ENCODE measurements around the gene CYSTM1. TPM values are rescaled to one million over a fixed set of nuclear protein-coding genes. Genes with fewer than 3 reads are reported as not detected.

The CYSTM1 gene
- total and polyA plus RNA-seq, 2 donors (not counting 1 experiment from before 2014, with no cell fraction given) = 6.2 to 17.0 TPM

DNA sequence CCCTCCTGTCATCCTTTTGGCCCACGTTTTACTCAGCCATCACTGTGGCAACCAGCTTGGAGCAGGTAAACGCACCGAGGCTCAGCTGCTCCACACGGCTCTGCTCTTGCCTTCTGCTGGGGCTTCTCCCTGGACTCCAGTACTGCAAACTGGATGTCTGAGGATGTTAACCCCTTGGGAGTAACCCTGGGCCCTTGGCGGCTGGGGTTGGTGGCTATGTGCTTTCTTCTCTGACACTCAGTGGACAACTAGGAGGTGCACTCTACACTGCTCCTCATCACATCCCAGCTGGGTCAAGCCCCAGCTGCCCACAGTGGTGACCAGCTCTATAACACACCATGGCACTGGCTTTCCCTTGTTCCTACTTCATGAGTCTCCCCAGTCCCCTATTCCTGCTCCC is 12.2 kb upstream of the CYSTM1 start:
- Mint-ChIP-seq H3K27ac (no peak overlapping the region), H3K27me3 (peaks cover 3% of the 10 kb centered on the region), H3K4me1 (no peaks in the 10 kb centered on the region), H3K9me3 (ENCODE audit: insufficient read depth) (no peaks in the 10 kb centered on the region), H3K4me3 (no peak overlapping the region)
- intact Hi-C loops (cut with micrococcal nuclease) = no loop called here
- ATAC-seq (ENCODE audit: low read depth) = no peak
- Histone ChIP-seq H3K4me1 (ENCODE audit: control insufficient read depth in 2 of 2, insufficient read depth in 2 of 2, low read length in 2 of 2) (no peaks in the 10 kb centered on the region), H3K36me3 (replicated peaks in 1 of 2; ENCODE audit: control extremely low read depth in 1 of 2, control insufficient read depth in 1 of 2, extremely low read depth in 1 of 2, insufficient read depth in 2 of 2, low read length in 1 of 2) (no peaks in the 10 kb centered on the region), H3K4me3 (ENCODE audit: control extremely low read depth in 1 of 5, extremely low read depth in 1 of 5, insufficient read depth in 1 of 5, low read depth in 2 of 5, low read length in 4 of 5) (no peak overlapping the region), H3K4me2 (replicated peaks; ENCODE audit: low read depth, low read length, poor library complexity, severe bottlenecking) (no peak overlapping the region), H3K9ac (ENCODE audit: low read length) (no peak overlapping the region), H2AFZ (ENCODE audit: insufficient read depth, low read depth, low read length, poor library complexity, severe bottlenecking) (no peak overlapping the region), H4K20me1 (ENCODE audit: control insufficient read depth, insufficient read depth, low read length, poor library complexity, severe bottlenecking) (no peaks in the 10 kb centered on the region), H3K79me2 (ENCODE audit: control insufficient read depth, insufficient read depth, low read length) (no peaks in the 10 kb centered on the region), H3K27me3 (replicated peaks in 1 of 4; ENCODE audit: control extremely low read depth in 1 of 4, control insufficient read depth in 3 of 4, insufficient read depth in 4 of 4, low read length in 3 of 4) (no peaks in the 10 kb centered on the region), H3K27ac (ENCODE audit: low read length in 2 of 2) (no peak overlapping the region), H3K9me3 (ENCODE audit: control extremely low read depth in 1 of 3, control insufficient read depth in 2 of 3, insufficient read depth in 1 of 3, low read length in 2 of 3) (no peaks in the 10 kb centered on the region)
- 87% methylated on average over 5 of the region's 5 CpGs for WGBS (ENCODE audit: insufficient coverage)
- ChIA-PET POLR2A (no interaction called here), CTCF (interaction anchor here (0.5 to 23.0 kb wide), 2 partner anchors 19 to 92 kb away, joined by 3 to 513 read pairs; no protein-coding TSS in a partner anchor)
- no peak for TF ChIP-seq EZH2 (IDR thresholded peaks at IDR 0.05; ENCODE audit: borderline replicate concordance, insufficient read depth, low read depth, low read length, poor library complexity, severe bottlenecking)
- TF ChIP-seq, protein P1, sequence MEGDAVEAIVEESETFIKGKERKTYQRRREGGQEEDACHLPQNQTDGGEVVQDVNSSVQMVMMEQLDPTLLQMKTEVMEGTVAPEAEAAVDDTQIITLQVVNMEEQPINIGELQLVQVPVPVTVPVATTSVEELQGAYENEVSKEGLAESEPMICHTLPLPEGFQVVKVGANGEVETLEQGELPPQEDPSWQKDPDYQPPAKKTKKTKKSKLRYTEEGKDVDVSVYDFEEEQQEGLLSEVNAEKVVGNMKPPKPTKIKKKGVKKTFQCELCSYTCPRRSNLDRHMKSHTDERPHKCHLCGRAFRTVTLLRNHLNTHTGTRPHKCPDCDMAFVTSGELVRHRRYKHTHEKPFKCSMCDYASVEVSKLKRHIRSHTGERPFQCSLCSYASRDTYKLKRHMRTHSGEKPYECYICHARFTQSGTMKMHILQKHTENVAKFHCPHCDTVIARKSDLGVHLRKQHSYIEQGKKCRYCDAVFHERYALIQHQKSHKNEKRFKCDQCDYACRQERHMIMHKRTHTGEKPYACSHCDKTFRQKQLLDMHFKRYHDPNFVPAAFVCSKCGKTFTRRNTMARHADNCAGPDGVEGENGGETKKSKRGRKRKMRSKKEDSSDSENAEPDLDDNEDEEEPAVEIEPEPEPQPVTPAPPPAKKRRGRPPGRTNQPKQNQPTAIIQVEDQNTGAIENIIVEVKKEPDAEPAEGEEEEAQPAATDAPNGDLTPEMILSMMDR (IDR thresholded peaks at IDR 0.05) = no peak
- DNase-seq = no peak

DNA sequence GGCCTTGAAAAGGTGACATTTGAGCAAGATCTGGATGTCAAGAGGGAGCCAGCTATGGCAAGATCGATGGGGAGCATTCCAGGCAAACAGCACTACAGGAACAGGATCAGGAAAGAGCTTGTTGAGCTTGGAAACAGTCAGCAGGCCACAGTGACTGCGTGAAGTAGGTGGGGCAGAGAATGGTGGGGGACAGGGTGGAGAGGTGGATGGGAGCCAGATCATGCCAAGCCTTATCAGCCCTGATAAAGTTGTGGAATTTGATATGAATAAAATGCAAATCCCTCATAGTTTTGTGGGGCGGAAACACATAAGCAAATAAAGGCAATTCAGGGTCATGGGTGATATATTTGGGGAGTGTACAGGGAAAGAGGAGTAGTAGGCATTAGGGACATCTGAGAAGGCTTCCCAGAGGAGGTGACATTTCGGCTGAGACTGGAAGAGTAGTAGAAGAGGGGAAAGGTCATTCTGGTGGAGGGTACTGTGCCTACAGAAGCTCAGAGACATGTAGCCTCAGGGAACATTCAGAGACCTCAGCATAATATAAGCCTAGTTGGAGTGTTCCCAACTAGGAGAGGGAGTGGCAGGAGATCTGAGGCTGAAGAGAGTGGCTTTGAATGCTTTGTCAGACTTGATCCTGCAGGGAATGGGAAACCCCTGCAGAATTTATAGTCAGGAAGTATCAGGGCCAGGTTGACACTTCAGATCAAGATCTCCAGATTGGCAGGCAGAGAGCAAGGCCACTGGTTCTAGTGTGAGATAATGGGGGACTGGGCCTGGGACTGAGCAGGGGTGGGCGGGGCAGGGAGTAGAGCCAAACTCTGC is 9.7 kb upstream of the CYSTM1 start:
- H3K27ac Mint-ChIP-seq = no peak overlapping the region
- POLR2A ChIA-PET = no interaction called here
- H4K20me1 ChIP-seq (ENCODE audit: control insufficient read depth, insufficient read depth, low read length, poor library complexity, severe bottlenecking) = no peaks in the 10 kb centered on the region

More for the DNA sequence above, 9.7 kb upstream of the CYSTM1 start:
- Histone ChIP-seq H3K4me3 (ENCODE audit: control extremely low read depth in 1 of 5, extremely low read depth in 1 of 5, insufficient read depth in 1 of 5, low read depth in 2 of 5, low read length in 4 of 5) (no peak overlapping the region), H3K27me3 (replicated peaks in 1 of 4; ENCODE audit: control extremely low read depth in 1 of 4, control insufficient read depth in 3 of 4, insufficient read depth in 4 of 4, low read length in 3 of 4) (no peaks in the 10 kb centered on the region), H2AFZ (ENCODE audit: insufficient read depth, low read depth, low read length, poor library complexity, severe bottlenecking) (no peak overlapping the region), H3K79me2 (ENCODE audit: control insufficient read depth, insufficient read depth, low read length) (no peaks in the 10 kb centered on the region), H3K36me3 (replicated peaks in 1 of 2; ENCODE audit: control extremely low read depth in 1 of 2, control insufficient read depth in 1 of 2, extremely low read depth in 1 of 2, insufficient read depth in 2 of 2, low read length in 1 of 2) (no peaks in the 10 kb centered on the region), H3K4me1 (ENCODE audit: control insufficient read depth in 2 of 2, insufficient read depth in 2 of 2, low read length in 2 of 2) (no peaks in the 10 kb centered on the region), H3K27ac (ENCODE audit: low read length in 2 of 2) (no peak overlapping the region), H3K9me3 (ENCODE audit: control extremely low read depth in 1 of 3, control insufficient read depth in 2 of 3, insufficient read depth in 1 of 3, low read length in 2 of 3) (no peaks in the 10 kb centered on the region), H3K4me2 (replicated peaks; ENCODE audit: low read depth, low read length, poor library complexity, severe bottlenecking) (no peak overlapping the region), H3K9ac (ENCODE audit: low read length) (no peak overlapping the region)
- Mint-ChIP-seq H3K4me1 (no peaks in the 10 kb centered on the region), H3K4me3 (no peak overlapping the region), H3K9me3 (ENCODE audit: insufficient read depth) (no peaks in the 10 kb centered on the region), H3K27me3 (peaks cover 3% of the 10 kb centered on the region)
- intact Hi-C loops (cut with micrococcal nuclease) = no loop called here
- TF ChIP-seq, protein P1 (IDR thresholded peaks at IDR 0.05) = no peak
- no peak for TF ChIP-seq EZH2 (IDR thresholded peaks at IDR 0.05; ENCODE audit: borderline replicate concordance, insufficient read depth, low read depth, low read length, poor library complexity, severe bottlenecking)
- DNase-seq (no peak), ATAC-seq (ENCODE audit: low read depth) (no peak)
- CTCF ChIA-PET = no interaction called here
- WGBS (ENCODE audit: insufficient coverage) = 89% methylated on average over 5 of the region's 5 CpGs

Data from B cell (primary cell).